ENCODE data around the gene CPNE5. TPM values are rescaled to one million over a fixed set of nuclear protein-coding genes. Genes with fewer than 3 reads are reported as not detected.
A peak's percentile ranks its signal among the peaks of the same experiment; 100 is the strongest.

CPNE5 gene
- total RNA-seq, 1 experiment from 2014 or later, result not detected

DNA sequence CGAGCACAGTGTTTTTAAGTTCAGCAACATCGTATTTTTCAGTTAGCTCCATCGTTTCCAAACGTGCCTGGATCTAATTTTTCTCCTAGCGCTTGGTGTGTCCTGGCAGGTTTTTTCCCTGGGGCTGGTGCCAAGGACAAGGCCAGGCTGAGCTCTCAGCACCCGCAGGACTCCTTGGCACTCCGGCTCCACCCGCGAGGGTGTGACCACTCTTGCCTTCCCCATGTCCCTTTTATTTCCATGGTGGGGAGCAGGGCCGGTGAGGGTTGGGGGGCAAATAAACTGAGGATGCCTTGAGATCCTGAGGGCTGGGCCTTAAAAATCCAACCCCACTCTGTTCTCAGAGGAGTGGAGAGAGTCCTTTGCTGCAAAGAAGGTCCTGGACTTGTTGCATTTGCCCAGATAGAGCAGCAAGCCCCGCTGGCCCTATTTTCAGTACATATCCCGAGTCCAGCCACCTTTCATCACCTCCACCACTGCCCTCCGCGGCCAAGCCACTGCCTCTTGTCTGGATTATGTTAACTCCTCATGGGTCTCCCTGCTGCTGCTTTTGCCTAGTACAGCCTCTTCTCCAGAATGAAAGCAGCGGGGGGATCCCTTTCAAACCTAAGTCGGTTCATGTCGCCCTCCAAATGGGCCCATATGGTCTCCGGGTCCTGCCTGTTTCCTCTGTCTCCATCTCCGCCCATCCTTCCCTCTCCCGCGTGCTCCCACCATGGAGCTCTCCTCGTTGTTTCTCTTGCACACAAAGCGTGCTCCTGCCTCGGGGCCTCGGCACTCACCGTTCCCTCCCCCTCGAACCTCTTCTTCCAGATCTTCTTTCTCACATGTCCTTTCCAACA, 146.2 kb downstream of the CPNE5 start:
- Histone ChIP-seq H3K9me3 (no peaks in the 10 kb centered on the region), H3K36me3 (ENCODE audit: control insufficient read depth, insufficient read depth, low read length) (no peaks in the 10 kb centered on the region), H3K4me1 (peaks cover 15% of the 10 kb centered on the region; the same call in 1 of the 2 replicates), H3K27me3 (replicated peaks; ENCODE audit: control insufficient read depth, insufficient read depth, low read length) (no peaks in the 10 kb centered on the region; the same call in 1 of the 2 replicates), H3K4me3 (ENCODE audit: low read depth, low read length) (no peak overlapping the region)
- BruUV-seq (replicated peaks), result no TSS peak
- Mint-ChIP-seq H3K4me3 (ENCODE audit: unreplicated experiment) (no peak overlapping the region), H3K27me3 (ENCODE audit: insufficient read depth, unreplicated experiment) (peaks cover 3% of the 10 kb centered on the region), H3K27ac (ENCODE audit: unreplicated experiment) (no peak overlapping the region), H3K4me1 (ENCODE audit: low read depth, unreplicated experiment) (no peaks in the 10 kb centered on the region), H3K9me3 (ENCODE audit: unreplicated experiment) (no peaks in the 10 kb centered on the region), H3K36me3 (ENCODE audit: insufficient read depth, unreplicated experiment) (no peaks in the 10 kb centered on the region)
- POLR2A ChIA-PET, result interaction anchor here (0.6 kb wide), 1 partner anchor 76 kb away, joined by 4 read pairs; no protein-coding TSS in a partner anchor
- DNase-seq, result peak in 1 of 2 experiments; percentile 17
- intact Hi-C loops (cut with micrococcal nuclease; ENCODE audit: unreplicated experiment), result no loop called here
- TF ChIP-seq, protein P1, sequence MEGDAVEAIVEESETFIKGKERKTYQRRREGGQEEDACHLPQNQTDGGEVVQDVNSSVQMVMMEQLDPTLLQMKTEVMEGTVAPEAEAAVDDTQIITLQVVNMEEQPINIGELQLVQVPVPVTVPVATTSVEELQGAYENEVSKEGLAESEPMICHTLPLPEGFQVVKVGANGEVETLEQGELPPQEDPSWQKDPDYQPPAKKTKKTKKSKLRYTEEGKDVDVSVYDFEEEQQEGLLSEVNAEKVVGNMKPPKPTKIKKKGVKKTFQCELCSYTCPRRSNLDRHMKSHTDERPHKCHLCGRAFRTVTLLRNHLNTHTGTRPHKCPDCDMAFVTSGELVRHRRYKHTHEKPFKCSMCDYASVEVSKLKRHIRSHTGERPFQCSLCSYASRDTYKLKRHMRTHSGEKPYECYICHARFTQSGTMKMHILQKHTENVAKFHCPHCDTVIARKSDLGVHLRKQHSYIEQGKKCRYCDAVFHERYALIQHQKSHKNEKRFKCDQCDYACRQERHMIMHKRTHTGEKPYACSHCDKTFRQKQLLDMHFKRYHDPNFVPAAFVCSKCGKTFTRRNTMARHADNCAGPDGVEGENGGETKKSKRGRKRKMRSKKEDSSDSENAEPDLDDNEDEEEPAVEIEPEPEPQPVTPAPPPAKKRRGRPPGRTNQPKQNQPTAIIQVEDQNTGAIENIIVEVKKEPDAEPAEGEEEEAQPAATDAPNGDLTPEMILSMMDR (IDR thresholded peaks at IDR 0.05; ENCODE audit: insufficient read depth in 1 of 2, low read depth in 1 of 2, low read length in 1 of 2, severe bottlenecking in 1 of 2, unreplicated experiment in 1 of 2), result no peak
- CTCF ChIA-PET, result interaction anchor here (0.5 to 0.9 kb wide), 2 partner anchors 27 to 66 kb away, joined by 3 to 4 read pairs; no protein-coding TSS in a partner anchor

DNA sequence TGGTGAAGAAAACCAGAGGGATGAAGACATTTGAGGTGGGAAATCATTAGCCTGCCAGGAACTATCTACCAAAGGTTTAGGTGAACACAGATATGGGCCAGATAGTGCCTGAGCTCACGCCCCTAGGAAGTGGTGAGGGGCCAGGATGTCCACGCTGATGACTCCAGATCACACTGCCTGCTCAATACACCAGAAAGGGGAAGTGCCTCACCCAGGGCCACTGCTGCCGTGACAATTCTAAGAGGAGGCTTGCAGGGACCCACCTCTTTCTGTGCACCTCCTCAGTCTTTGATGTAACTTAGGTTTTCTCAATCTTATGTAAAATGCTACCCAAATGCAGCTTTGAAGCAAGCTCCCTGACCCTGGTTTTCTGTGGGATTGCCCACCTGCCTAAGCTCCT, 147.0 kb downstream of the CPNE5 start:
- H3K36me3 Mint-ChIP-seq (ENCODE audit: insufficient read depth, unreplicated experiment), result no peaks in the 10 kb centered on the region
- no peaks in the 10 kb centered on the region for H3K36me3 ChIP-seq (ENCODE audit: control insufficient read depth, insufficient read depth, low read length)
- H3K4me3 ChIP-seq (ENCODE audit: low read depth, low read length), result no peak overlapping the region
- no peaks in the 10 kb centered on the region for H3K9me3 Mint-ChIP-seq (ENCODE audit: unreplicated experiment)
- no peak overlapping the region for H3K27ac Mint-ChIP-seq (ENCODE audit: unreplicated experiment)
- peaks cover 3% of the 10 kb centered on the region for H3K27me3 Mint-ChIP-seq (ENCODE audit: insufficient read depth, unreplicated experiment)
- no peaks in the 10 kb centered on the region; the same call in 1 of the 2 replicates for H3K27me3 ChIP-seq (replicated peaks; ENCODE audit: control insufficient read depth, insufficient read depth, low read length)
- no peak overlapping the region for H3K4me3 Mint-ChIP-seq (ENCODE audit: unreplicated experiment)
- intact Hi-C loops (cut with micrococcal nuclease; ENCODE audit: unreplicated experiment), result no loop called here
- H3K4me1 ChIP-seq, result peaks cover 15% of the 10 kb centered on the region; the same call in 1 of the 2 replicates
- H3K4me1 Mint-ChIP-seq (ENCODE audit: low read depth, unreplicated experiment), result no peaks in the 10 kb centered on the region
- POLR2A ChIA-PET, result no interaction called here
- no peak for DNase-seq
- CTCF ChIA-PET, result no interaction called here
- no peaks in the 10 kb centered on the region for H3K9me3 ChIP-seq
- TF ChIP-seq, protein P1 (IDR thresholded peaks at IDR 0.05; ENCODE audit: insufficient read depth in 1 of 2, low read depth in 1 of 2, low read length in 1 of 2, severe bottlenecking in 1 of 2, unreplicated experiment in 1 of 2), result no peak
- BruUV-seq (replicated peaks), result no TSS peak

DNA sequence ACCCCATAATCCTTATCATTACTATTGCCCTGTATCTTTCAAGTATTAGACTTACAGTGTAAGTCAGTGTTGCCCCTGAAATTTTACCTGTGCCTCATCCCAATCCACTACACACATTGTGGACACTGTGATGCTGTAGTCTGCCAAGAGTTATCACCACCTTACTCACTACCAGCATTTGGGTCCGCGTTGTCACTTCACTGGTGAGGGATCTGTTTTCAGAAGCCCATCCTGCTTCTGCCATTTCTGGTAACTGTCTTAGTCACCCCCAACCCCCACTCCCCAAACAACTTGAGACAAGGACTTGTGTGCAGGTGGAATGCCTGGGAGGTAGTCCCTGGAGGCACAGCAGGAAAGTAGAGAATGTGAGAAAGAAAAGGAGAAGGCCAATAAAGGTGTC, 147.6 kb downstream of the CPNE5 start:
- H3K27ac Mint-ChIP-seq (ENCODE audit: unreplicated experiment), result no peak overlapping the region
- H3K27me3 ChIP-seq (replicated peaks; ENCODE audit: control insufficient read depth, insufficient read depth, low read length), result no peaks in the 10 kb centered on the region; the same call in 1 of the 2 replicates
- H3K9me3 ChIP-seq, result no peaks in the 10 kb centered on the region
- peaks cover 15% of the 10 kb centered on the region; the same call in 1 of the 2 replicates for H3K4me1 ChIP-seq
- TF ChIP-seq, protein P1 (IDR thresholded peaks at IDR 0.05; ENCODE audit: insufficient read depth in 1 of 2, low read depth in 1 of 2, low read length in 1 of 2, severe bottlenecking in 1 of 2, unreplicated experiment in 1 of 2), result no peak
- H3K36me3 Mint-ChIP-seq (ENCODE audit: insufficient read depth, unreplicated experiment), result no peaks in the 10 kb centered on the region
- H3K27me3 Mint-ChIP-seq (ENCODE audit: insufficient read depth, unreplicated experiment), result peaks cover 3% of the 10 kb centered on the region
- ChIA-PET CTCF (no interaction called here), POLR2A (no interaction called here)
- H3K4me3 ChIP-seq (ENCODE audit: low read depth, low read length), result no peak overlapping the region
- no peaks in the 10 kb centered on the region for H3K36me3 ChIP-seq (ENCODE audit: control insufficient read depth, insufficient read depth, low read length)
- no peaks in the 10 kb centered on the region for H3K4me1 Mint-ChIP-seq (ENCODE audit: low read depth, unreplicated experiment)
- no peak overlapping the region for H3K4me3 Mint-ChIP-seq (ENCODE audit: unreplicated experiment)
- DNase-seq, result no peak
- no peaks in the 10 kb centered on the region for H3K9me3 Mint-ChIP-seq (ENCODE audit: unreplicated experiment)
- intact Hi-C loops (cut with micrococcal nuclease; ENCODE audit: unreplicated experiment), result no loop called here
- no TSS peak for BruUV-seq (replicated peaks)
